Left renal cortex interstitium (tissue), 4 donors: ENCODE data around the gene UBE2E2. TPM values are rescaled to one million over a fixed set of nuclear protein-coding genes. Genes with fewer than 3 reads are reported as not detected.

ENCODE experiments used
- DNase-seq, 4 donors: peaks; one replicate each; pipeline ENCODE4 v3.0.0-alpha.2; 2013; ENCODE audit warnings: low read depth in 4 of 4, low spot score in 2 of 4, missing footprints in 1 of 4
- polyA plus RNA-seq, 4 donors: library from polyadenylated mRNA; unstranded; fragments of 120-200 nt; gene quantifications; one replicate each; pipeline ENCODE4 v1.2.1, GENCODE V29; 2013; ENCODE audit not compliant: insufficient read length in 4 of 4

The UBE2E2 gene
- polyA plus RNA-seq, 4 donors: 49.7 to 57.3 (median 55.0) TPM

DNA sequence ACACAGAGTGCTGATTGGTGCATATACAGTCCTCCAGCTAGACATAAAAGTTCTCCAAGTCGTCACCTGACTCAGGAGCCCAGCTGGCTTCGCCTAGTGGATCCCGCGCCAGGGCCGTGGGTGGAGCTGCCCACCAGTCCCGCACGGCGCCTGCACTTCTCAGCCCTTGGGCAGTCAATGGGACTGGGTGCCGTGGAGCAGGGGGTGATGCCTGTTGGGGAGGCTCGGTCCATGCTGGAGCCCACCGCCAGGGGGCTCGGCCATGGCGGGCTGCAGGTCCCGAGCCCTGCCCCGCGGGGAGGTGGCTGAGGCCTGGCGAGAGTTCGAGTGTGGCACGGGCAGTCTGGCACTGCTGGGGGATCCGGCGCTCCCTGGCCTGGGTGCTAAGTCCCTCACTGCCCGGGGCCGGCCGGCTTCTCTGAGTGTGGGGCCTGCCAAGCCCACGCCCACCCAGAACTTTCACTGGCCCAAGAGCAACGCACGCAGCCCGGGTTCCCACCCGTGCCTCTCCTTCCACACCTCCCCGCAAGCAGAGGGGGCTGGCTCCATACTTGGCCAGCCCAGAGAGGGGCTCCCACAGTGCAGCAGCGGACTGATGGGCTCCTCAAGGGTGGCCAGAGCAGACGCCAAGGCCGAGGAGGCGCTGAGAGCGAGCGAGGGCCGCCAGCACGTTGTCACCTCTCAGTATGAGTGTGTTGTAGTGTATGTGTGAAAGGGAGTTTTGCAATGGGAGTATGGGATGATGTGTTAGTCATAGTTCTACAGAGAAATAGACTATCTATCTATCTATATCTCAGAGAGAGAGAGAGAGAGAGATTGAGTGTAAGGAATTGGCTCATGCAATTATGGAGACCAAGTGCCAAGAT lies 69.0 kb downstream of the UBE2E2 start:
- DNase-seq: no peak

DNA sequence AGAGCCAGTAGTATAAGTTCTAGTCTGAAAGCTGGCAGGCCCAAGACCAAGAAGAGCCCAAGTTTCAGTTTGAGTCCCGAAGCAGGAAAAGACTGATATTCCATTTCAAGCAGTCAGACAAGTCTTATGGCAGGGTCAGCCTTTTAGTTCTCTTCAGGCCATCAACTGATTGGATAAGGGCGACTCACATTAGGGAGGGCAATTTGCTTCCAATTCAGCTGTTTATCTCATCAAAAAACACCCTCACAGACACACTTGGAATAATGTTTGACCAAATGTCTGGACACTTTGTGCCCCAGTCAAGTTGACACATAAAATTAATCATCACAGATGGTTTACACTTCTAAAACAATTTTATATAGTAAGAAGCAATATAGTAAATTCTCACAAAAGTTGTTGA lies 69.7 kb downstream of the UBE2E2 start:
- no peak for DNase-seq

DNA sequence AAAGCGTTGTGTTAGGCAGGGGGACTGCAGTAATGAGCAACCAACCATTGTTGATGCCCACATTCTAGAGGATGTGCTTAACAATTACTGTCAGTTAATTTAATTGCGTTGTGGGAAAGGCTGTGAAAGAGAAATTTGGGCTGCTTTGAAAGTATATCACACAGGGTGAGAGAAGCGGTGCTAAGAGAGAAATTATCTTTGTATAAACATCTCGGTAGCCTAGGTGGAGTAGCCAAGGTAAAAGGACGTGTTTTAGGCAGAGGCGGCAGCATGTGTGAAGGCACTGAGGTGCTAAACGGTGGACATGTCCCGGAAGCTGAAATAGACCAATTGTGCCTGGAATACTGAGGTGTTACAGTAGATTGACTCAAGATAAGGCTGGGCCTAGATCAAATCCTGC lies 71.9 kb downstream of the UBE2E2 start:
- no peak for DNase-seq

DNA sequence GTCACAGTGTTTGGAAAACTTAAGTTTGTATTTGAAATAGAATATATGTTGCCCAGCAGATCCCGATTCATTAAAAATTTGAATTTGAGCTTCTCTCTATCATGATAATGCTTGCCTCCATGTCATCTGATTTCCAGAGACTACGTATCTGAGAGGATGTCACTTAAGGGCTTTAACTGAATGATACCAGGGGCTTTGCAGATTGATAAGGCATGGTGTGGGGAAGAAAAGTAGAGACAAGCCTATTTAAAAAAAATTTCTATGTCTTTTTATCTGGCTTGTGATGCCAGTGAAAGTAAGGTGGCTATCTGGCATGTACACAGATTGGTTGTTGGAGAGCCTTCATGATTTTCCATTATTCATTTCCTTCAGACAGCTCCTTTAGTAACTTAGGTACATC lies 72.7 kb downstream of the UBE2E2 start:
- DNase-seq: no peak

DNA sequence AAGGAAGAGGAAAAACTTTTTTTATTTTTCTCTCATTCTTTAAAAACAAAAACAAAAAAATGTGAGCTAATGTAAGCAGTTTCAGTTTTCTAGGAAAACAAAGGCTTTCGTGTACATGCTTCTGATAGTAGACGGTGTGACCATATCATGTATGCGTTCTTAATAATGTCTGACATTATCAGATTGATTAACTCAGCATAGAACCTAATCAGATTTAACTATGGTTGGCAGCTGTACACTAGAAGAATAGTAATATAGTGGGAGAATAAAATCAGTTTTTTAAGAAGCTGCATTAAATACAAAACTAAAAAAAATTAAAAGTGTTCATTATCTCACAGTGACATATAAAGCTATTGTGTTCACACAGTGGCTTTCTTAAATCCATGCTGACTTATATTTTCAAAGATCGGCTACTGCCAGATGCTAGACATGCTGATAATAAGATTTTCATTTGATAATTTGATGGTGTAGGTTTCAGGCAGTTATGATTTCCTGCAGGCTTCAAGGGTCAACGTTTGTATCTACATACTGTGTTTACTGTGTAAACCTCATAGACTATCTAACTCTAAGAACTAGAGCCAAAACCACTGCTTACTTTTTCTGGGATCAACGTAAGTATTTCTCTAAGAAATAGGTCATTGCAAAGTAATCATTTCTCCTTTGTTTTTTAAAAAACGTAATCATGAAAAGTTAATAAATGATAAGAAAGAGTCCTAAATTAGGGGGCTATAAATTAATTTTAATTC lies 74.0 kb downstream of the UBE2E2 start:
- DNase-seq: no peak

DNA sequence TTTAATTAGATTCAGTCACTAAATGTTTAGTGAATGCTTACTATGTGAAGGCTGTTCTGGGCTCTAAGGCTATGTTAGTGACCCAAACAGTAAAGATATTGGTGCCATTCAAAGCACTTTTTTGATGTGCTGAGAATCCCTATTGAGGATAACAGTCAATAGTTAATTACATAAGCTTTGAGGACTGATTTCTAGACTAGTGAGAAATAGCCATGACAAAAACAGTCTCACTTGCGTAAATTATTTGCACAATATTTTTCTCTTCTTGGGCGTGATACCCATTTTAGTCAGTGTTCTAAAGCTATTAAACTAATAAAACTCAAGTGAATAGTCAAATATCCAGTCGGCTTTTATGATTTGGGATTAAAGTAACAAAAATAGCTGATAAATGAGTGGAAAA lies 74.6 kb downstream of the UBE2E2 start:
- DNase-seq: no peak

DNA sequence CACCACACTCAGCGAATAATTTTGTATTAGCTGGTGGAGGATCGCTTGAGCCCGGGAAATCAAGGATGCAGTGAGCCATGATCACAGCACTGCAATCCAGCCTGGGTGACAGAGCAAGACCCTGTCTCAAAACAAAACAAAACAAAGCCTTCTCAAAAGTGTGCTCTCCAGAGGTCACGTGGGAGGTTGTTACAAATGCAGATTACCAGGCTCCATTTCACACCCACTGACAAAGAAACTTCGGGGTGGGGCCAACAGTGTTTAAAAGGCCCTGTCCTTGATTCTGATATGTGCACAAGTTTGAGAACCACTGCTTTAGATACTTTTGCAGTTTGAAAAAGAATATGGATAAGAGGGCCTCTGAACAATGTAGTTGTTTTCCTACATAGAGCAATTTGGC lies 80.5 kb downstream of the UBE2E2 start:
- no peak for DNase-seq

DNA sequence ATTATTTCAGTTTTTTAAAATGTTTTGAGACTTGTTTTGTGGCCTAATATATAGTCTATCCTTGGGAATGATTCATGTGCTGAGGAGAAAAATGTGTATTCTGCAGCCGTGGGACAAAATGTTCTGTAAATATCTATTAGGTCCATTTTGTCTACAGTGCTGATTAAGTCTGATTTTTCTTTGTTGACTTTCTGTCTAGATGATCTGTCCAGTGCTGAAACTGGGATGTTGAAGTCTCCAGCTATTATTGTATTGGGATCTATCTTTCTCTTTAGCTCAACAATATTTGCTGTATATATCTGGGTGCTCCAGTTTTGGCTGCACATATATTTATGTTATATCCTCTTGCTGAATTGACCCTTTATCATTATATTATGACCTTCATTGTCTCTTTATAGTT lies 85.2 kb downstream of the UBE2E2 start:
- DNase-seq: no peak

DNA sequence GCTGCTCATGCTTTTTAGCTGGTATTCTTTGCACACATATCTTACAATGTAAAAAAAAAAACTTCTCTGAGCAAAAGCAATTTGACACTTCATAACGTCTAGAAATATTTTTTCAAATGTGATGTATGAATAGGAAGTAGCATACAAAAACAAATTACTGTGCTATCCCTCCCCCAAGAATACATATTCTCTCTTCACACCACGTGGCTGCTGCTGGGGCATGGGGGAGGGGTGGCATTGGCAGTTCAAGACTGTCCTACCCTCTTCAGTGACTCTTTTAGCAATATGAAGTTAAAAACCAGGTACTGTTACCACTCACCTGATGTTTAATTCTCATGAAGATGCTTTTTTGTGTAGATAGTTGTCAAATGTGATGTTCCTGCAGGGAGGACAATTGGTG lies 85.6 kb downstream of the UBE2E2 start:
- DNase-seq: no peak

DNA sequence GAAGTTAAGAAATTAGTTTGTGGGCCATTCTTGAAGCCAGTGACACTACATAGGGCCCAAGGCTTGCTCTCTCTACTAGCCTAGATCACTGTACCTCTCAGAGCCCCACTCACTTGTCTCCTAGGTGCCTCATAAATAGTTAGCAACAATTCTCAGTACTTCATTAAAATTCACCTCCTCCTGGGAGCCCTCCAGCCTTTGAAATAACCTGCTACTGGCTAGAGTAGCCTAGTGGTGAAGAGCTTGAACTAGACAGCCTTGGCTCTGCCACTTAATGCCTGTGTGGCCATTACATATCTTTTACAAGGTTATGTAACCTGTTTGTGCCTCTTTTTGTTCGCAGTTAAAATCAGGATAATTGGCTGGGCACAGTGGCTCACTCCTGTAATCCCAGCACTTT lies 89.3 kb downstream of the UBE2E2 start:
- no peak for DNase-seq

DNA sequence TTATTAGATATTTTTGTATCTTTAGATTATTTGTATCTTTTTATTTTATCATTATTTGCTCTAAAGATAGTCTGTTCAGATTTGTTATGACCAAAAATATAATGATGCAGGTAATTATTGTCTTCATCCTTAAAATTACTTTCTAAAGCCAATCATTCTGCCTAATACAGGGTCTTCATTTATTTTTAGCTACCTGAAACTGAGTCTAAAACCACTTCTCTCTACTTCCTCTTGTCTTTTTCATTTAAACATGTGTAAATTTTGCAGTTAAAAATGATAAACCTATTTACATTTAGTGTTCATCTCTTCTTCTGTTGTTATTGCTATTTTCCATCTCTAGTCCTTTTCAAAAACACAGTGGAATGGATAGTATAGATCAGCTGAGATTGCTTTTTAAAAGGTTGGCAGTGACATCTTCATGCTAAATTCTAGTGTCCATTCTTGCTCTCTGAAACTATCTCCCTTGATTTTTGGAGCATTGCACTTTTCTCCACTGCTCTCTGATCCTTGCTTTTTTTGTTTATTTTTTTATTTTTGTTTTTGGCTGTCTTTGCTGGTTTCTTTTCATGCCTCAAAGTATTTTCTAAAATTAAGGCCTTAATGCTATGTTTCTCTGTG lies 91.8 kb downstream of the UBE2E2 start:
- no peak for DNase-seq

DNA sequence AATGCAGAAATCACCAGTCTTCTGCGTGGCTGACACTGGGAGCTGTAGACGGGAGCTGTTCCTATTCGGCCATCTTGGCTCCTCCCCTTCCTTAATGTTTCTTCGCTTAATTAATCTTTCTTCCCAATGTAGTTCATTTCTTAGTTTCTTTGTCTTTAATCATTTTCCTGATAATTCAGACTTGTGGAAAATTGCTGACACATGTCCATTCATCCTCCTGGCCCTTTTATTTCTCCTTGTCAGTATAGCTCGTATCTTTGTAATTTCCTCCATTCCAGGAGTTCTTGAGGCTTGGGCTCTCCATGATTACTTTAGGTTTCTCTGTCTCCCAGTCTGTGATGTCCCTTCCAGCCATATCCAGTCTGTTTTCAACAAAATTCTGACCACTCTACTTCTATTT lies 98.7 kb downstream of the UBE2E2 start:
- no peak for DNase-seq

DNA sequence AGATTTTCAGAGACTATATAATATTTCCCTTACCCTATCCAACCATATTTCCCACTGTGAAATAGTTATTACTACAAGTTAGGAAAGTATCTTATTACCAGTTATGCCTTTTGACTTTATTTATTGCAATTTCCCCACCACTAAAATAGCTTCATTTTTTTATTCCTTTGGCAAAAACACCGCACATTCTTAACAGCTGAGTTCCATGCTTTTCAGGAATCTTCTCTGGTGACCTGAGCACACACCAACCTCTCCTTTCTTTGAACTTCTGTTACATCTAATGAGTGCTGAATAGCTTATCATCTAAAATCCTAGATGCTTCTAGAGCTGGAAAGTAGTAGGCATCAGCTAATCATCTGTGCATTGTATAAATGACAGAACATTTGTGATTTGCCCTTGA lies 99.1 kb downstream of the UBE2E2 start:
- DNase-seq: no peak

DNA sequence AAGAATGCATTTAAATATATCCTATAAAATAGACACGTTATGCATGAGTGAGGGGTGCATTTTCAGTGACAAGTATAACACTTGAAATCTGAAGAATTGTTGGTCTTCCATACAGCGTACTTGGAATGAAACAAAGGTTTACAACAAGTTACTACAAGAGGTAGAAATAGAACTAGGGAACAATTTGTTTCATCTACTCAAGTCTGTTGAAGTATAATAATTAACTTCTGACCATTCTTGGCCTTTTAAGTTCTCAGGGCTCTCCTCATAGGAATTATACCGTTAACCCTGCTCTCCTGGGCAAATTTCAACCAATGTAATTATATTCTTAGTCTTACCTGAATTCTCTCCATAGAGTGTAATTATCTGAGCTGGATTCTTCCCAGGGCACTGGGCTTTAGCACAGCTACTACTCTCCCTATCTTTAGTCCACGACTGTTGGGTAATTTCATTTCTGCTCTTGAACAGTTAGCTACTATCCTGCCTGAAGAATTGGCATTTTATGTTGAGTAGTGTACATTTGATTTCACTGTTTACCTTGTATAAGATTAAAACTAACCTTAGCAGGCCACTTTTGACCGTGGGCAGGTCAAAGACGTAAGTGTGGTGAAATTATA lies 100.6 kb downstream of the UBE2E2 start:
- DNase-seq: no peak

DNA sequence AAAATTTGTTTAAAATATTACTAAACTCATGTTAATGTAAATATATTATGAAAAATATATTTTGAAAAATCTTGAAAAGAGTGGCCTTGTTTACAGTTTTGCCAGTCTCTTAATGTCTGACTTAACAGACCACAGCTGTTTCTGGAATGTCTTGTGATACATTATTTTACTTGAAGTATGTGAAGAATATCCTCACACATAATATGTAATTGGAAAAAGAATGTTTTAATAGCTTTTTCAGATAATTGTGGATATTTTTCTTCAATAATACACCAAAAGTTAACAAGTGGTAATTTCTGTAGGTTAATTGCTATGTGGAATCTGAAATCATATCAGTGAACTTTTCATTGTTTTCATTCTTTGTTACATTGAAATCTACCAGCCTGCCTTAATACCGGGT lies 101.3 kb downstream of the UBE2E2 start:
- DNase-seq: no peak

DNA sequence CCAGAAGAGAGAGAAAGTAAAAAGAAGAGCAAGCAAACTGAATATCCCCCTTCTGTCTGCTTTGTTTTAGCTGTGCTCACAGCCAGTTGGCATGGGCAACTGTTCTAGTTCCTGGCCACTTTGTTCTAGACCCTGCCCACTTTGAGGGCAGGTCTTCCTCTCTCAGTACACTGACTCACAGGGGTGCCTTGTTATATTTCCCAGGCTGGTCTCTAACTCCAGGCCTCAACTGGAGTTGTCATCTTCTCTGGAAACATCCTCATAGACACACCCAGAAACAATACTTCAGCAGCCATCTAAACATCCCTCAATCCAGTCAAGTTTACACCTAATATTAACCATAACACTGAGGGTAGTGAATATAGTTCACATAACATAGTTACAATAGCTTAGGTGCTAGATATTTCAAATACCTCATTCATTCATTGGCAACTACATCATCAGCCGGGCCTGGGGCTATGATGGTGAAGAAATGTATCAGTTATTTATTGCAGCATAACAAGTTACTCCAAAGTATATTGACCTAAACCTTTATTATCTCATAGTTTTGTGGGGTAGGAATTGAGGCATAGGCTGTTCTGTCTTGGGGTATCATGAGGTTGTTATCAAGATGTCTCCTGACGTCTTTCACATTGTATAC lies 106.0 kb downstream of the UBE2E2 start:
- DNase-seq: no peak

DNA sequence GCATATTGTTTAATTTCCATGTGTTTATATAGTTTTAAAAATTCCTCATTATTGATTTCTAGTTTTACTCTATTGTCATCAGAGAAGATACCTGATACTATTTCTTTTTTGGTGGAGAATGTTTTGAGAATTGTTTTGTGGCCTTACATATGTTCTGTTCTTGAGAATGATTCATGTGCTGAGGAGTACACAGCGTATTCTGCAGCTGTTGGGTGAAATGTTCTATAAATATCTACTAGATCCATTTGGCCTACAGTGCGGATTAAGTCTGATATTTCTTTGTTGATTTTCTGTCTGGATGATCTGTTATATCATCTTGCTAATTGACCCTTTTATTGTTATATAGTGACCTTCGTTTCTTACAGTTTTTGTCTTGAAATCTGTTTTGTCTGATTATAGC lies 109.7 kb downstream of the UBE2E2 start:
- DNase-seq: no peak

DNA sequence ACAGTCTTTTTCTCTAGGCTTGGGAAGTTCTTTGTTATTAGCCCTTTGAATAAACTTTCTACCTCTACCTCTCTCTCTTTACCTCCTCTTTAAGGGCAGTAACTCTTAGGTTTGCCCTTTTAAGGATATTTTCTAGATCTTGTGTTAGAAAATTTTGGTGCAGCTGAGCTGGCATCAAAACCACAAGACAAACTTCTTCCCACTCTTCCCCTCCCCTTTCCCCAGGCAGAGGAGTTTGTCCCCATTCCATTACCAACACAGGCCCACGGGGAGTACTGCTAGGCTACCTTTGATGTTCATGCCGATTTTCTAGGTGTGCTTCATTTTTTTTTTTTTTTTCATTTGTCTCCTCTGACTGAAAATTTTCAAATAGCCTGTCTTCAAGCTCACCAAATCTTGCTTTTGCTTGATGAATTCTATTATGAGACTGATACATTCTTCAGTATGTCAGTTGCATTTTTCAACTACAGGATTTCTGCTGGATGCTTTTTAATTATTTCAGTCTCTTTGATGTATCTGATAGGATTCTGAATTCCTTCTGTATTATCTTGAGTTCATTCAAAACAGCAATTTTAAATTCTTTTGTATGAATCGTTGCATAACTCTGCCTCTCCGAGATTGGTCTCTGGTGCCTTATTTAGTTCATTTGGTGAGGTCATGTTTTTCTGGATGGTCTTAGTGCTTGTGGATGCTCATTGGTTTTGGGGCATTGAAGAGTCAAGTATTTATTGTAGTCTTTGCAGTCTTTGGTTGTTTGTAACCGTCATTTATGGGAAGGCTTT lies 112.0 kb downstream of the UBE2E2 start:
- no peak for DNase-seq

DNA sequence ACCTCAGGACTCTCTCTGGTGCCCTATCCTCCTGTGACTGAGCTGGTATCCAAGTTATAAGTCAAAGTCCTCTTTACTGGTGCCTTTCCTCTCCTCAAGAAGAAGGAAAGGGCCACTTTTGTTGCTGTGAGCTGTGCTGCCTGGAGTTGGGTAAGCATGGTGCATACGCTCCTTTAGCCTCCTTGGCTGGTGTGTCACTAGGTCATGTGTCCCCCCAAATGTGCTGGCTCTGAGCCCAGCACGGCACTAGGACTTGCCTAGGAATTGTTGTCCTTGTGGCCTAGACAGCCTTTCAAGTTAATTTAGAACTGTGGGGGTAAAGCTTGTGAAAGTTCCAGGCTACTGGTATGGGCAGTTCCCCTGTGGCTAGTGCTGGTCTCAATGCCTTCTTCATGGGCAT lies 113.8 kb downstream of the UBE2E2 start:
- DNase-seq: no peak
